Measurements from ENCODE around the gene GJB6.

DNA sequence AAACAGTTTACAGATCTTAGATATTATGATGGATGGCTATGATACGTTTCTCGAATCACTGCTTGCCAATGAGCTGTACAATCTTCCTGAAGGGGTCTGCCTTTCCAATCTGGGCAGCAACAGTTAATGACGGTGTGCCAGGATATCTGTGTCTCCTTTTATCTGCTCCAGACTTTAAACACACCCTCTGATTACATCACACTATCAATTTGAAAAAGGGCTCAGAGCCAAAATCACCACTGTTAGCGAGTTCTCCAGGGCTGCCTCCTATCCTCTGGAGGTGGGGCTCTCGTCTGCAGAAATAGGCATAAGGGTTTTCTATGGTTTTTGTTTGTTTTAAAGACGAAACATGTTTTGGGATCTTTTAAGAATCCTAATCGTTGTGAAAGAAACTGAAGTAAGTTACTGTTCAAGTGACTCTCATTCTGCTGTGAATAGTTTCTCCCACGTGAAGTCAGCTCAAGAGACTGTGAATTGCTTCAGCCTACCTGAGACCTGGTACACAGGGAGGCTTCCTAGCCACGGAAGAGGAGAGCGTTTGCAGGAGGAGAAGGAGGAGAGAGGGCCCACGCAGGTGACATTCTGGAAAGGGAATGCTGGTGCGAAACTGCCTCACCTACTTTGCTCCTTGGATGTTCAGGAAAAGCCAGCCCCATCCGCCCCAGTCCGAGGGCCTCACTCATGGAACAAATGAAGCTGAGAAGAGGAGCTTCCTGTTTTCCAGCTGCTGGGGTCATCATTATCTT lies 56.0 kb downstream of the GJB6 start:
- TF ChIP-seq, protein P1, sequence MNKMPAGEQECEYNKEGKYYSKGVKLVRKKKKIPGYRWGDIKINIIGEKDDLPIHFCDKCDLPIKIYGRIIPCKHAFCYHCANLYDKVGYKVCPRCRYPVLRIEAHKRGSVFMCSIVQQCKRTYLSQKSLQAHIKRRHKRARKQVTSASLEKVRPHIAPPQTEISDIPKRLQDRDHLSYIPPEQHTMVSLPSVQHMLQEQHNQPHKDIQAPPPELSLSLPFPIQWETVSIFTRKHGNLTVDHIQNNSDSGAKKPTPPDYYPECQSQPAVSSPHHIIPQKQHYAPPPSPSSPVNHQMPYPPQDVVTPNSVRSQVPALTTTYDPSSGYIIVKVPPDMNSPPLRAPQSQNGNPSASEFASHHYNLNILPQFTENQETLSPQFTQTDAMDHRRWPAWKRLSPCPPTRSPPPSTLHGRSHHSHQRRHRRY (tag by site-specific recombination; IDR thresholded peaks at IDR 0.05) = no peak
- TF ChIP-seq ZEB2 (tag by site-specific recombination; IDR thresholded peaks at IDR 0.05) (peak; percentile 68; the same call in 1 of the 2 replicates), MYNN (tag by site-specific recombination; IDR thresholded peaks at IDR 0.05; ENCODE audit: borderline replicate concordance) (no peak), ZNF629 (tag by site-specific recombination; IDR thresholded peaks at IDR 0.05) (peak; percentile 80), ZNF624 (tag by site-specific recombination; IDR thresholded peaks at IDR 0.05) (no peak), ZFP69B (tag by site-specific recombination; IDR thresholded peaks at IDR 0.05) (no peak), ZNF768 (tag by site-specific recombination; IDR thresholded peaks at IDR 0.05) (no peak), ZNF514 (tag by site-specific recombination; IDR thresholded peaks at IDR 0.05) (no peak), HOXA7 (CRISPR knock-in tag; IDR thresholded peaks at IDR 0.05; ENCODE audit: borderline replicate concordance) (no peak), YY1 (tag by site-specific recombination; IDR thresholded peaks at IDR 0.05) (no peak), OVOL3 (tag by site-specific recombination; IDR thresholded peaks at IDR 0.05) (no peak)
- TF ChIP-seq, protein P2, sequence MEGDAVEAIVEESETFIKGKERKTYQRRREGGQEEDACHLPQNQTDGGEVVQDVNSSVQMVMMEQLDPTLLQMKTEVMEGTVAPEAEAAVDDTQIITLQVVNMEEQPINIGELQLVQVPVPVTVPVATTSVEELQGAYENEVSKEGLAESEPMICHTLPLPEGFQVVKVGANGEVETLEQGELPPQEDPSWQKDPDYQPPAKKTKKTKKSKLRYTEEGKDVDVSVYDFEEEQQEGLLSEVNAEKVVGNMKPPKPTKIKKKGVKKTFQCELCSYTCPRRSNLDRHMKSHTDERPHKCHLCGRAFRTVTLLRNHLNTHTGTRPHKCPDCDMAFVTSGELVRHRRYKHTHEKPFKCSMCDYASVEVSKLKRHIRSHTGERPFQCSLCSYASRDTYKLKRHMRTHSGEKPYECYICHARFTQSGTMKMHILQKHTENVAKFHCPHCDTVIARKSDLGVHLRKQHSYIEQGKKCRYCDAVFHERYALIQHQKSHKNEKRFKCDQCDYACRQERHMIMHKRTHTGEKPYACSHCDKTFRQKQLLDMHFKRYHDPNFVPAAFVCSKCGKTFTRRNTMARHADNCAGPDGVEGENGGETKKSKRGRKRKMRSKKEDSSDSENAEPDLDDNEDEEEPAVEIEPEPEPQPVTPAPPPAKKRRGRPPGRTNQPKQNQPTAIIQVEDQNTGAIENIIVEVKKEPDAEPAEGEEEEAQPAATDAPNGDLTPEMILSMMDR (tag by site-specific recombination; IDR thresholded peaks at IDR 0.05) = no peak
- TF ChIP-seq, protein P3, sequence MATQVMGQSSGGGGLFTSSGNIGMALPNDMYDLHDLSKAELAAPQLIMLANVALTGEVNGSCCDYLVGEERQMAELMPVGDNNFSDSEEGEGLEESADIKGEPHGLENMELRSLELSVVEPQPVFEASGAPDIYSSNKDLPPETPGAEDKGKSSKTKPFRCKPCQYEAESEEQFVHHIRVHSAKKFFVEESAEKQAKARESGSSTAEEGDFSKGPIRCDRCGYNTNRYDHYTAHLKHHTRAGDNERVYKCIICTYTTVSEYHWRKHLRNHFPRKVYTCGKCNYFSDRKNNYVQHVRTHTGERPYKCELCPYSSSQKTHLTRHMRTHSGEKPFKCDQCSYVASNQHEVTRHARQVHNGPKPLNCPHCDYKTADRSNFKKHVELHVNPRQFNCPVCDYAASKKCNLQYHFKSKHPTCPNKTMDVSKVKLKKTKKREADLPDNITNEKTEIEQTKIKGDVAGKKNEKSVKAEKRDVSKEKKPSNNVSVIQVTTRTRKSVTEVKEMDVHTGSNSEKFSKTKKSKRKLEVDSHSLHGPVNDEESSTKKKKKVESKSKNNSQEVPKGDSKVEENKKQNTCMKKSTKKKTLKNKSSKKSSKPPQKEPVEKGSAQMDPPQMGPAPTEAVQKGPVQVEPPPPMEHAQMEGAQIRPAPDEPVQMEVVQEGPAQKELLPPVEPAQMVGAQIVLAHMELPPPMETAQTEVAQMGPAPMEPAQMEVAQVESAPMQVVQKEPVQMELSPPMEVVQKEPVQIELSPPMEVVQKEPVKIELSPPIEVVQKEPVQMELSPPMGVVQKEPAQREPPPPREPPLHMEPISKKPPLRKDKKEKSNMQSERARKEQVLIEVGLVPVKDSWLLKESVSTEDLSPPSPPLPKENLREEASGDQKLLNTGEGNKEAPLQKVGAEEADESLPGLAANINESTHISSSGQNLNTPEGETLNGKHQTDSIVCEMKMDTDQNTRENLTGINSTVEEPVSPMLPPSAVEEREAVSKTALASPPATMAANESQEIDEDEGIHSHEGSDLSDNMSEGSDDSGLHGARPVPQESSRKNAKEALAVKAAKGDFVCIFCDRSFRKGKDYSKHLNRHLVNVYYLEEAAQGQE (tag by site-specific recombination; IDR thresholded peaks at IDR 0.05) = no peak
- TF ChIP-seq, protein P4, sequence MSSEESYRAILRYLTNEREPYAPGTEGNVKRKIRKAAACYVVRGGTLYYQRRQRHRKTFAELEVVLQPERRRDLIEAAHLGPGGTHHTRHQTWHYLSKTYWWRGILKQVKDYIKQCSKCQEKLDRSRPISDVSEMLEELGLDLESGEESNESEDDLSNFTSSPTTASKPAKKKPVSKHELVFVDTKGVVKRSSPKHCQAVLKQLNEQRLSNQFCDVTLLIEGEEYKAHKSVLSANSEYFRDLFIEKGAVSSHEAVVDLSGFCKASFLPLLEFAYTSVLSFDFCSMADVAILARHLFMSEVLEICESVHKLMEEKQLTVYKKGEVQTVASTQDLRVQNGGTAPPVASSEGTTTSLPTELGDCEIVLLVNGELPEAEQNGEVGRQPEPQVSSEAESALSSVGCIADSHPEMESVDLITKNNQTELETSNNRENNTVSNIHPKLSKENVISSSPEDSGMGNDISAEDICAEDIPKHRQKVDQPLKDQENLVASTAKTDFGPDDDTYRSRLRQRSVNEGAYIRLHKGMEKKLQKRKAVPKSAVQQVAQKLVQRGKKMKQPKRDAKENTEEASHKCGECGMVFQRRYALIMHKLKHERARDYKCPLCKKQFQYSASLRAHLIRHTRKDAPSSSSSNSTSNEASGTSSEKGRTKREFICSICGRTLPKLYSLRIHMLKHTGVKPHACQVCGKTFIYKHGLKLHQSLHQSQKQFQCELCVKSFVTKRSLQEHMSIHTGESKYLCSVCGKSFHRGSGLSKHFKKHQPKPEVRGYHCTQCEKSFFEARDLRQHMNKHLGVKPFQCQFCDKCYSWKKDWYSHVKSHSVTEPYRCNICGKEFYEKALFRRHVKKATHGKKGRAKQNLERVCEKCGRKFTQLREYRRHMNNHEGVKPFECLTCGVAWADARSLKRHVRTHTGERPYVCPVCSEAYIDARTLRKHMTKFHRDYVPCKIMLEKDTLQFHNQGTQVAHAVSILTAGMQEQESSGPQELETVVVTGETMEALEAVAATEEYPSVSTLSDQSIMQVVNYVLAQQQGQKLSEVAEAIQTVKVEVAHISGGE (tag by site-specific recombination; conservative IDR thresholded peaks at IDR 0.05; ENCODE audit: low read depth) = no peak
